Measurements from ENCODE around the gene TECPR1. TPM values are rescaled to one million over a fixed set of nuclear protein-coding genes. Genes with fewer than 3 reads are reported as not detected.

TECPR1 gene
- total RNA-seq, 1 donor from 2014 or later: 23.9 TPM

- Mint-ChIP-seq H3K4me3 (ENCODE audit: unreplicated experiment) (no peak overlapping the region), H3K36me3 (ENCODE audit: low read depth, unreplicated experiment) (peaks cover 25% of the 10 kb centered on the region), H3K27ac (ENCODE audit: unreplicated experiment) (peak overlapping the region; percentile 72), H3K27me3 (ENCODE audit: low read depth, unreplicated experiment) (no peaks in the 10 kb centered on the region), H3K9me3 (ENCODE audit: unreplicated experiment) (peaks cover 6% of the 10 kb centered on the region), H3K4me1 (ENCODE audit: low read depth, unreplicated experiment) (peaks cover 5% of the 10 kb centered on the region)
- Histone ChIP-seq H3K36me3 (ENCODE audit: insufficient read depth, low read length) (no peaks in the 10 kb centered on the region), H3K27ac (ENCODE audit: low read depth, low read length) (no peak overlapping the region), H3K9ac (ENCODE audit: low read length) (no peak overlapping the region), H3K9me3 (ENCODE audit: insufficient read depth, low read depth, low read length) (peaks cover 2% of the 10 kb centered on the region), H3K27me3 (ENCODE audit: insufficient read depth, low read length) (no peaks in the 10 kb centered on the region), H2AFZ (ENCODE audit: low read depth, low read length) (no peak overlapping the region), H3K4me2 (ENCODE audit: low read length) (no peak overlapping the region), H4K20me1 (ENCODE audit: insufficient read depth, low read length) (no peaks in the 10 kb centered on the region), H3K4me1 (ENCODE audit: insufficient read depth, low read length) (no peaks in the 10 kb centered on the region), H3K79me2 (ENCODE audit: insufficient read depth, low read length) (no peaks in the 10 kb centered on the region), H3K4me3 (ENCODE audit: insufficient read depth, low read depth, low read length) (no peak overlapping the region)
- no peak for DNase-seq (ENCODE audit: low read depth)
- no peak for TF ChIP-seq CTCF (IDR thresholded peaks at IDR 0.05; ENCODE audit: insufficient read depth, low read depth, low read length)
- TF ChIP-seq EZH2 (IDR thresholded peaks at IDR 0.05; ENCODE audit: insufficient read depth, low read length): no peak
- no peak for FAIRE-seq
Observed at GRCh38 chr7:98192781-98193457, 59.1 kb downstream of the TECPR1 start.

GRCh38 chr7:98191668-98192431, 60.2 kb downstream of the TECPR1 start:
- Histone ChIP-seq H3K9me3 (ENCODE audit: insufficient read depth, low read depth, low read length) (peaks cover 2% of the 10 kb centered on the region), H3K4me3 (ENCODE audit: insufficient read depth, low read depth, low read length) (no peak overlapping the region), H3K4me2 (ENCODE audit: low read length) (no peak overlapping the region), H3K27me3 (ENCODE audit: insufficient read depth, low read length) (no peaks in the 10 kb centered on the region), H3K27ac (ENCODE audit: low read depth, low read length) (no peak overlapping the region), H2AFZ (ENCODE audit: low read depth, low read length) (no peak overlapping the region), H3K79me2 (ENCODE audit: insufficient read depth, low read length) (no peaks in the 10 kb centered on the region), H3K9ac (ENCODE audit: low read length) (no peak overlapping the region), H3K36me3 (ENCODE audit: insufficient read depth, low read length) (no peaks in the 10 kb centered on the region), H3K4me1 (ENCODE audit: insufficient read depth, low read length) (no peaks in the 10 kb centered on the region), H4K20me1 (ENCODE audit: insufficient read depth, low read length) (no peaks in the 10 kb centered on the region)
- H3K9me3 Mint-ChIP-seq (ENCODE audit: unreplicated experiment): peaks cover 6% of the 10 kb centered on the region
- FAIRE-seq (no peak), DNase-seq (ENCODE audit: low read depth) (no peak)
- H3K27ac Mint-ChIP-seq (ENCODE audit: unreplicated experiment): no peak overlapping the region
- no peaks in the 10 kb centered on the region for H3K27me3 Mint-ChIP-seq (ENCODE audit: low read depth, unreplicated experiment)
- no peak for TF ChIP-seq EZH2 (IDR thresholded peaks at IDR 0.05; ENCODE audit: insufficient read depth, low read length)
- TF ChIP-seq CTCF (IDR thresholded peaks at IDR 0.05; ENCODE audit: insufficient read depth, low read depth, low read length): no peak
- H3K4me1 Mint-ChIP-seq (ENCODE audit: low read depth, unreplicated experiment): peaks cover 5% of the 10 kb centered on the region
- no peak overlapping the region for H3K4me3 Mint-ChIP-seq (ENCODE audit: unreplicated experiment)
- H3K36me3 Mint-ChIP-seq (ENCODE audit: low read depth, unreplicated experiment): peaks cover 25% of the 10 kb centered on the region

GRCh38 chr7:98189559-98189958, 62.5 kb downstream of the TECPR1 start:
- no peaks in the 10 kb centered on the region for H3K36me3 ChIP-seq (ENCODE audit: insufficient read depth, low read length)
- FAIRE-seq (no peak), DNase-seq (ENCODE audit: low read depth) (no peak)
- H3K27ac Mint-ChIP-seq (ENCODE audit: unreplicated experiment): no peak overlapping the region
- peaks cover 5% of the 10 kb centered on the region for H3K4me1 ChIP-seq (ENCODE audit: insufficient read depth, low read length)
- H3K9me3 Mint-ChIP-seq (ENCODE audit: unreplicated experiment): peaks cover 6% of the 10 kb centered on the region
- peaks cover 23% of the 10 kb centered on the region for H3K36me3 Mint-ChIP-seq (ENCODE audit: low read depth, unreplicated experiment)
- no peak overlapping the region for H3K4me2 ChIP-seq (ENCODE audit: low read length)
- H4K20me1 ChIP-seq (ENCODE audit: insufficient read depth, low read length): no peaks in the 10 kb centered on the region
- H3K9me3 ChIP-seq (ENCODE audit: insufficient read depth, low read depth, low read length): peaks cover 2% of the 10 kb centered on the region
- no peak overlapping the region for H3K4me3 ChIP-seq (ENCODE audit: insufficient read depth, low read depth, low read length)
- TF ChIP-seq EZH2 (IDR thresholded peaks at IDR 0.05; ENCODE audit: insufficient read depth, low read length) (no peak), CTCF (IDR thresholded peaks at IDR 0.05; ENCODE audit: insufficient read depth, low read depth, low read length) (no peak)
- H3K79me2 ChIP-seq (ENCODE audit: insufficient read depth, low read length): no peaks in the 10 kb centered on the region
- H3K9ac ChIP-seq (ENCODE audit: low read length): no peak overlapping the region
- no peaks in the 10 kb centered on the region for H3K27me3 Mint-ChIP-seq (ENCODE audit: low read depth, unreplicated experiment)
- H3K27ac ChIP-seq (ENCODE audit: low read depth, low read length): no peak overlapping the region
- no peaks in the 10 kb centered on the region for H3K27me3 ChIP-seq (ENCODE audit: insufficient read depth, low read length)
- no peak overlapping the region for H2AFZ ChIP-seq (ENCODE audit: low read depth, low read length)
- H3K4me1 Mint-ChIP-seq (ENCODE audit: low read depth, unreplicated experiment): peaks cover 4% of the 10 kb centered on the region
- no peak overlapping the region for H3K4me3 Mint-ChIP-seq (ENCODE audit: unreplicated experiment)

Data from astrocyte (in vitro differentiated cells and primary cell).